RPMI7951 (cell line): ENCODE data around the gene NR3C2. TPM values are rescaled to one million over a fixed set of nuclear protein-coding genes. Genes with fewer than 3 reads are reported as not detected.
A peak's percentile ranks its signal among the peaks of the same experiment; 100 is the strongest.

Experiments used
- DNase-seq: peaks from one replicate; pipeline ENCODE4 v3.0.0-alpha.2; 2012; ENCODE audit warnings: low read depth
- total RNA-seq: library from RNA; depleted of rRNA; stranded (reverse); fragments of >200 nt; shearing (Covaris generic); gene quantifications from 2 replicates; pipeline ENCODE4 v1.2.3, GENCODE V29; 2014

NR3C2 gene
- total RNA-seq, 1 experiment from 2014 or later: not detected

GRCh38 chr4:148435654-148436406 is 6.4 kb downstream of the NR3C2 start:
- DNase-seq: no peak

- DNase-seq: no peak
Observed at GRCh38 chr4:148434075-148434773, 8.0 kb downstream of the NR3C2 start.

- no peak for DNase-seq
Observed at GRCh38 chr4:148431401-148431800, 10.8 kb downstream of the NR3C2 start.

- no peak for DNase-seq
Observed at GRCh38 chr4:148430854-148431253, 11.4 kb downstream of the NR3C2 start.

- DNase-seq: no peak
Observed at GRCh38 chr4:148429206-148429605, 13.0 kb downstream of the NR3C2 start.

- no peak for DNase-seq
Observed at GRCh38 chr4:148426643-148427042, 15.6 kb downstream of the NR3C2 start.

GRCh38 chr4:148425327-148426110 is 16.7 kb downstream of the NR3C2 start:
- no peak for DNase-seq

- DNase-seq: no peak
Observed at GRCh38 chr4:148420397-148420796, 21.8 kb downstream of the NR3C2 start.

- no peak for DNase-seq
Observed at GRCh38 chr4:148415500-148415899, 26.7 kb downstream of the NR3C2 start.

- no peak for DNase-seq
Observed at GRCh38 chr4:148412460-148412994, 29.7 kb downstream of the NR3C2 start.

- no peak for DNase-seq
Observed at GRCh38 chr4:148405161-148405893, 36.9 kb downstream of the NR3C2 start.

- DNase-seq: no peak
Observed at GRCh38 chr4:148398988-148399387, 43.2 kb downstream of the NR3C2 start.

GRCh38 chr4:148397771-148398170 is 44.4 kb downstream of the NR3C2 start:
- no peak for DNase-seq

- no peak for DNase-seq
Observed at GRCh38 chr4:148396986-148397673, 45.1 kb downstream of the NR3C2 start.

- DNase-seq: no peak
Observed at GRCh38 chr4:148395771-148396170, 46.4 kb downstream of the NR3C2 start.

GRCh38 chr4:148391056-148391455 is 51.2 kb downstream of the NR3C2 start:
- DNase-seq: no peak

- no peak for DNase-seq
Observed at GRCh38 chr4:148390311-148390710, 51.9 kb downstream of the NR3C2 start.

- DNase-seq: no peak
Observed at GRCh38 chr4:148380291-148380690, 61.9 kb downstream of the NR3C2 start.

GRCh38 chr4:148376151-148376550 is 66.1 kb downstream of the NR3C2 start:
- DNase-seq: peak; percentile 25

GRCh38 chr4:148375584-148375983 is 66.6 kb downstream of the NR3C2 start:
- DNase-seq: no peak

- DNase-seq: no peak
Observed at GRCh38 chr4:148373093-148373492, 69.1 kb downstream of the NR3C2 start.
